Activated effector memory CD4-positive, alpha-beta T cell treated with Interleukin-2 at 50 U/mL for 16 hours (primary cell): ENCODE measurements around the gene HOXB7.
A peak's percentile ranks its signal among the peaks of the same experiment; 100 is the strongest.

Source experiments
- DNase-seq: peaks from one replicate; pipeline ENCODE4 v3.0.0-alpha.2; 2020

HOXB7 gene

DNA sequence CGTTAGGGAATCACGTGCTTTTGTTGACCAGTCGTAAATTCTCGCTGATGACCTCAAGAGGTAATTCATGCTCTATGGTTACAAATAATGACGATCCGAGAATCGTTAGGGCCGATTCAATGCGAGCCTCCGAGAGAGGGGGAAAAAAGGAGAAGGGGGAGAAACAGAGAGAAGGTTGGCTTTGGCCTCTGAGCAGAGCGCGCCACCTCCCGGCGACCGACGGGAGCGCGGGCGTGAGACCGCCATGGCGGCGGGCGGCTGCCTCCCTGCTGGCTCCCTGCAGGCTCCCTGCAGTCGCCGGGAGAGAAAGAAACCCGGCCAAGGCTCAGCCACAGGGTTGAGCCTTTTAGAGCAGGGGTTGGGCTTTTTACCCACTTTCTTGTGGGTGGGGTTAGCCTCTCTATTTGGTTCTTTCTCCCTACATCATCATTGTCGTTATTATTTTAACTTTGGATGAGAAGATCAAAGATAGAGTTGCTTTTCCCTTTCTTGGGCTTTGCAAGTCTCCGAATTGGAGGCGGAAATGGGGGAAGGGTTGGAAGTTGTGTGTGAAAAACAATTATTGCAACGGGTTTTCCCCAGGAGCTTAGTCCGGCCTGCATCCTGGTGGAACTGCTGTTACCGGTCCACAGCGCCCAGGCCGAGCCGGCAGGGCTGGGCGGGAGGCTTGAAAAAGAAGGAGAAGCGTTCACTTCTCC lies 16.8 kb downstream of the HOXB7 start:
- DNase-seq: peak; percentile 76

DNA sequence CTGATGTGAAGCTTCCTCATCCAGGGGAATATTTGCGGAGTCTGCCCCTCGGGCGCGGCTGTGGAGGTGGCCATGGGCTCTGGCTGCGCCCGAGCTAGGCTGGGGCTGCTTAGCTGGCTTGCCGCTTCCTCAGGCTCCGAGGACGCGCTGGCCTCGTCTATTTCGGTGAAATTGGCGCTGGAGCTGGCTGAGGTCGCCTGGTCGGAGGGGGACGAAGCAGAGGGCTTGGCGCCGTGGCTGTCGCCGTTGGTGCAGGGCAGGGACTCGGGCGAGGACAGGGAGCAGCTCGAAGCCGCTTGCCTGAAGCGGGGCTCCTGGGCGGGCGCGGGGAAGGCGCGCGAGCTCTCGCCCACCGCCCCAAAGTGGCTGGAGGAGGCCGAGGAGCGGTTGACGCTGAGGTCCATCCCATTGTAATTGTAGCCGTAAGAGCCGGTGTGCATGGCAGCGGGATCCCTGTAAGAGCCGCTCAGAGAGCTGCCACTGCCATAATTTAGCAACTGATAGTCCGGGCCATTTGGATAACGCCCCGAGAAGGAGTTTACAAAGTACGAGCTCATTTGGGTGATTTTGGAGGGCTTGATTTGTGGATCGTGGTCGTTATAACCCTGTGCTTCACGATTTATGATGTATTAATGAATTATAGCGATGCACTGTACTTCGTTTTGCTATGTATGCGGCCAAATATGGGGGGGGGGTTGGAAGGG lies 17.5 kb downstream of the HOXB7 start, which contains the start of gene HOXB5:
HOXB5 (minus strand) TSS at position 654 of the 704 bp plus-strand sequence; CDS start at position 557, 97 bp downstream.
- no peak for DNase-seq

DNA sequence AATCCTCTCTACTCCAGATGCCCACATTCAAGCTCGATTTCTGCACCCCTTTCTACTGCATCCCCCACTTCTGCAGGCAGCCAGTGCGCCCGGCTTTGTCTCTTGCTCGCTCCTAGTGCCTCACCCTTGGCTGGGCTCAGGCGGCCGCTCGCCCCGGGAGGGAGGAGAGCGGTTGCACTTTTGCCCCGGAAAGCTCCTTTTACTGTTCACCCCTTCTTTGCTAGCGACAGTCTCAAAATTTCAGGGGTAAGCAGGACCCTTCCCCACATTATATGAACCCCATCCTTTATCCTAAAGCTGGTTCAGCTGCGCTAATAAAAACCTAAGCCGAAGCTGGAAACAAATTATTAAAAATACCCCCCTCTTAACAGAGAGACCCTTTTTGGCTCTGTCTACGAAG lies 18.2 kb downstream of the HOXB7 start:
- DNase-seq: no peak

DNA sequence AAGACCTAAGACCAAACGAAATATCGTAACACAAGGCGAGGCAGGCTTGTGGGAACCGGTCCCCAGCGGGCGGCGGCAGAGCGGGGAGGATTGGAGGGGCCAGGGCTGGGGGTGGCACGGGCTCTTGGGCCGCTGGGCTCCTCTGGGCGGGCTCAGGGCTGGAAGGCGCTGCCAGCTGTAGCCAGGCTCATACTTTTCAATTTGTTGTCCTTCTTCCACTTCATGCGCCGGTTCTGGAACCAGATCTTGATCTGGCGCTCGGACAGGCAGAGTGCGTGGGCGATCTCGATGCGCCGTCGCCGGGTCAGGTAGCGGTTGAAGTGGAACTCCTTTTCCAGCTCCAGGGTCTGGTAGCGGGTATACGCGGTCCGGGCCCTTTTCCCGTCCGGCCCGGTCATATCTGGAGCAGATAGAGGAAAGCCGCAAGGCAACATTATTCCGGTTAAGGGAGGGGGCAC lies 18.7 kb downstream of the HOXB7 start:
- DNase-seq: no peak

DNA sequence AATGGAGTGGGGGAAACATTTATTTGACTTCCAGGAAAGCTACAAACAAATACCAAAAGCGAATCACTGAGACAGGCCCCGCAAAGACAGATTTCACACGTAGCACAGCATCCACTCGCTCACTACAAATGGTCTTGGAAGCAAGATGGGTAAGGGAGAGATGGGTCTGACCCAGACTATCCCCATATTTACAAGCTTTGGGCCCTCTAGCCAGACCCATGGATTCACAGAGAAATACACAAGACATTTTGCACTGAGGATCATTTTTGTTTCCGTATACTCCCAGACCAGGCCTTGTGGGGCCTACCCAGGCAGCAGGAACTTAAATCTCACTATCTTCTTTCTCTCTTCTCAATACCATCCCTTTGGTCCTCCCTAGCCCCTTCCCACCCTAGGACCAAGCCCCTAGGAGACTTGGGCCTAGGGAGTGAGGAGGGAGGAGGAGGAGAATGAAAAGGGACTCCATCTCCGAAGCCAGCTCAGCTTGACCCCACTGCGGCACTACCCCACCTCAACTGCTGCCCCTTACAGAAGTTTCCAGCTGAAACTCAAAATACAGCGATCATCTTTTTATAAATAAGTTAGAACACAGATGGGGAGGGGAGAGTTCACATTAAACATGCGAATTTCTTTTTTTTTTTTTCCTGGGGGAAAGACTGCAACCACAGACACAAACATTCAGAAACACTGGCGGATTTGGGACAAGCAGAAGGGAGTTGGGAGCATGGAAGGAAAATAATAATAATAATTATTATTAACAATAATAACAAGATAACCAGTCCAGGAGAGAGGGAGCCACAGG lies 19.4 kb downstream of the HOXB7 start:
- no peak for DNase-seq

DNA sequence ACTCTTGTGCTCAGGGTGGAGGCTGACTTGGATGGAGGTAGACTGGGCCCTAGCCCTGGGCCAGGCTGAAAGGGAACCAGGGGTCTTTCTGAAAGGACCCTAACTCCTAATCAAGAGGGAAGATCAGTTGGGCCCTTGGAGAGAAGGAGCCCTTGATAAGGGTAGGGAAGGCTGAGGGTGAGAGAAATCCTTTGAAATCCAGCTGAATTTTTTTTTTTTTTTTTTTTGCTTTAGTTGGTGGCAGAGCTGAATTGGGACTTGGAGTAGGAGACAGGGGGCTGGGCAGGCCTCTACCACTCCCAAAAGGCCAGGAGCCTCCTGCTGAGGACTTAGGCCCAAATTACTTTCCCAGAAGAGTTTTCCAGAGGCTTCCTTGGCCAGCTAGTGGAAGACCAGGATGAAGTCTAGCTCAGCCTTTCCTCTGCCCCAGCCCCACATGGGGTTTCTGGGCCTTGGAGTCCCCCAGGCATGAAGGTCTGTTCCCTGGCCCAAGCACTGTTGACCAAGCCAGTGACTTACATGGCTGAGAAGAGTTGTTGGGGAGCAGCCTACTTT lies 20.1 kb downstream of the HOXB7 start:
- DNase-seq: no peak

DNA sequence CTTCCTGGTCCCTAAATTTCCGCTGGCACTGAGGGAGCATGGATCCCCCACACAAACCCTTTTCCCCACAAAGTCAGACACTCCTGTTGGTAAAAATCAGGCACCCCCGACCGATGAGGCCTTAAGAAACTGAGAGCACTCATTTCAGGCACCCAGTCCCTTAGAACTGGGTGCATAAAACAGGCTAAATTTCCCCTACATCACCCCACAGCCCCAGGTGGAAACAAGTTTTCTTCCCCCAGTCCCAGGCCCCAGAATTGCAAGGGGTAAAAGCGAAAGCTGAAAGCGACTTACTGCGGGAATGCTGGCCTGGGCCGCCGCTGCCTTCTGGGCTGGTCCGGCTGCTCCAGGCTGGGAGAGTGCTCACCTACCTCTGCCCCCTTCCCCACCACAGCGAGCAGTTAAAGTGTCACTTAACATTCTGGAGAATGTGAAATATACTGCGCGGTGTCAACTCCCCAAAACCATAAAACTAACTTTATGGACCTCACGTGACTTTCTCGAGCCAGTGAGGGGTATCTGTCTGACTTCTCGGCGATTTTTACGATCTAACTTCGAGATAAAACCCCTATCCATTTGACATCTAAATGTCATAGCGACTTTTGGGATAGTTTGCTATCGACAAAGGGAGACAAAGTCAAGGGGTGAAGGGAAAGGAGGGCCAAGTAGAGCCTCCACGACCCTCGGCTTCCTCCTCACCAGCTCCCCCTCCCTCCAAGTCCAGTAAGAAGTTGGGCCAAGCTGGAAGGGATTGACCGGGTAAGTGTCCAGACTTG lies 20.8 kb downstream of the HOXB7 start, which contains the start of gene HOXB3:
HOXB3 (minus strand) TSS at position 411 of the 776 bp plus-strand sequence. CDS start 37,767 bp downstream, outside the sequence.
- no peak for DNase-seq

DNA sequence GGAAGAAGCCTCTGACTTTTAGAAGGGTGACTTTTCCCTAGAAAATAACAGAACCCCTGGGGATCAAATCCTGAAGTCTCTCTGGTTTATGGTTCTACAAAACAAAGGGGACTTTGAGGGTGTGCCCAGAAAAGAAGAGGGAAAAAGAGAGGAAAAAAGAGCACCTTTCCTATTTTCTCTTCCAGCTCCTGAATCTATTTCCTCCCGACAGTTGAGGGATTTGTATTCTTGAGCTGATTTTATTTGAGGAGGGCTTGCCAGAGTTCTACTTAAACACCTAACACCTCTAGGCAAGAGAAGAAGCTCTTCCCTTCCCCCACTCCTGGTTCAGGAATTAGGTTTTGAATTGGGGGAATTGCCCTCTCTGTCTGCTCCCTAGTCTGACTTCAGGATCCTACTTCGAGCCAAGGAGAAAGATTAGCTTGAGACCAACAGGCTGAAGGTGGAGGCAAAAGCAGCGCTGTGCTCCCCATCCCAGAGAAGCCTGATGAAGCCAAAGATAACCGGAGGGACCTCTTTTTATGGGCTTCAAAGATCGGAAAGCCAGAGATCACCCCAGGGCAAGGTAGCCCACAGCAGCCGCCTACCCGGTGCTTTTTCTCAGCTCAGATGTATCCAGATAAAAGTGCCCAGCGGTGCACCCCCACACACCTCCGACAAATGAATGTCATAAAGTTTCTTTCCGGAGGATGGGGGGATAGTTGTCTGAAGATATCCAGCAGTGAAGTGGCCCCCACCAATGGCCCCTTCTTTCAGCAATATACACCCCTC lies 21.6 kb downstream of the HOXB7 start:
- no peak for DNase-seq

DNA sequence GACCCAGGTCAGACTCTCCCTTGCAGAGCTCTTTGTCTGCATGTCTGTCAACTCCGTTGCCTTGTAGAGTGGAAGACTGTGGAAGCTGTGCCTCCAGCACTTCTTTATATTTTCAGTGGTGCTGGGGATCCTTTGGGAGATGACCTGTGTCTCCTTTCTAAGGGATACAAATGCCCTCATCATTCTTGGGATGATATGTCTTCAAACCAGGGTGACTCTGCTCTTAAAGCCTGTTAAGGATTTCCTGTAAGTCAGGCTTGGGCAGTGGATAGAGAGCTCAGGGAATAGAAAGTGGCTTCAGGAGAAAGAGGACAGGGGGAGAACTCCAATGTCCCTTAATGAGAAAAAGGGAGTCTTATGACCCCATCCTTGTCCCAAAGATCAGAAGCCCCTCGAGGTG lies 22.3 kb downstream of the HOXB7 start:
- no peak for DNase-seq

DNA sequence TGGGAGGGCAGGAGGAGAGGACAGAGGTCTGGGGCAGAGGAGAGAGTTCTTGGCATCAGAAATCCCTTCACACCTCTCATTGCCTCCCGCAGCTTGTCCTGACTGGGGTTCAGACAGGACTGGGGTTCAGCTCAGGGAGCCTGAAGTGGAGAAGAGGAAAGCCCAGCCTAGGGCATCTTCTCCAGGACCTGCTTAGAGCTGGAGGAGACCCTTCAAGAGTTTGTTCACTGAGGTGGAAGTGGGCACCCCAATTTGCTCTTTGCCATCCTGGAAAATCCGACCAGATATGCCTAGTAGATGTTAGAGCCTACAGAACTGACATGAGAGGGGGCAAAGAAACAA lies 22.8 kb downstream of the HOXB7 start:
- DNase-seq: no peak

DNA sequence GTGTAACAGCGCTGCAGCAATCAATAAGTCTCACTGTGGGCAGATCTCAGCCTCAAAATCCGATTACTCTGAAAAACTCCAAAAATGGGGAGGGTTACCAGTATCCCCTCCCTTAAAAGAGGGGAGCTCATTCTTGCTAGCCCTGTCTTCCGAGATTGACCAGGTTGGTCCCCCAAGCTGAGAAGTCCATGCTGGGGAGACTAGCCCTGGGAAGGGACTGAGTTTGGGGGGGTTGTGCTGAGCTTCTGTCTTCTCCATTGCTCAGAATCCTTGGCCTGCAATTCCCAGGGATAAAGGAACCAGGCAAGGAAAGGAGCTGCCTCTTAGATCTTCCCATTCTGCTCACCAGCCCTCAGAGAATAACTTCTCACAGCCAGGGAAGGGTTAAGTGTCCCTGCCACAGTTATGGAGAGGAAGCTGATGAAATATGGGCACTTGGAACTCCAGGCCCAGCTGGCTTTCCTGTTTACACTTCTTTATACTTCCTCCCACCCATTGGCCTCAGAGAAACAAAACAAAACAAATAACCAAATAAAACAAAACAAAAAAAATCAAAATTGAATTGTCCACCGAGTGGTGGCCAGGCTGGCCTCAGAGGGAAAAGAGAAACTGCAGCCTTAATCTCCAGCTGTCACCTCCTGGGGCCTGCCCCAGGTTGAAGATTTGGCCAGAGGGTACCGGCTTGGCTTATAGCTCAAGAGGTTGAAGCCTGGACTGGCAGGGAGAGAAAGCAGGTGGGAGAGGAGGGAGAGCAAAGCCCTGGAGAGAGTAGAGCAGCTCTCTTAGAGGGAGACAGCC lies 23.3 kb downstream of the HOXB7 start:
- no peak for DNase-seq

DNA sequence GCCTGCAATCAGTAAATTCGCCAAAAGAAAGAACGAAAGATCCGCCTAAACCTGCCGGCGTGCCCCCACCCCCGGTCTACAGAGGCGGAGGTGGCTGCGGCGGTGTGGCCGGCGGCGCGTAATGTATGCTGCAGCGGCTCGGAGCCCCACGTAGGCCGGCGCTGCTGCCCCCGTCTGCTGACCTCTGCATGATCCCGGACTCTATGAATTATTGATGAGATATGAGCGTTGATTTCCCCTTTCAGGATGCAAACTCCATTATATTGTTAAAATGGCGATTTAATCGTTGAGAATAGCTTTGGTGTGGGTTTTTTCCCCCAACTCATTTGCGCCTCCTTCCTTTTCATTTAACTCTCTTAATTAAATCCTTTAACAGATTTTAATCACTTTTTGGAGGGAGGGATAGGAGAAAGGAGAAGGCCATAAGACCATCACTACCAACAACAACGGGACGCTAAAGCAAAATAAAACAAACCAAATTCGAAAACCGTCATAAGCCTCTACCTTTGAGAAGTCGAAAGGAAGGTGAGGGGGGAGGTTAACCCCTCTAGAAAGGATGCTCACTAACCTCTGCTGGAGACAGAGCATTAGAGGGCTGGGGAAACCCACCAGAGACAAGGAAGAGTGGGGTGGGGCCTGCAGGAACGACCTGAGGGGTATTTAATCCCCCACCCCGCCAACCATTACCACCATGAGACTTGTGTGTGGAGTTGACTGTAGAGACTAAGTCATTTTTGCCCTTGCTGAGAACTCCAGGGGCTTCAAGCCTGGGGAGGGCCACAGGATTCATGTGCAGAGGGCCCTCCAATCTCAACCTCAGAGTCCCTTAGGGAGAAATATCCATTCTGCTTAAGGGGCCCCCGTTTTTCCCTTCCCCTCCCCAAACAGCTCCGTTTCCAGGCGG lies 24.2 kb downstream of the HOXB7 start:
- DNase-seq: no peak

DNA sequence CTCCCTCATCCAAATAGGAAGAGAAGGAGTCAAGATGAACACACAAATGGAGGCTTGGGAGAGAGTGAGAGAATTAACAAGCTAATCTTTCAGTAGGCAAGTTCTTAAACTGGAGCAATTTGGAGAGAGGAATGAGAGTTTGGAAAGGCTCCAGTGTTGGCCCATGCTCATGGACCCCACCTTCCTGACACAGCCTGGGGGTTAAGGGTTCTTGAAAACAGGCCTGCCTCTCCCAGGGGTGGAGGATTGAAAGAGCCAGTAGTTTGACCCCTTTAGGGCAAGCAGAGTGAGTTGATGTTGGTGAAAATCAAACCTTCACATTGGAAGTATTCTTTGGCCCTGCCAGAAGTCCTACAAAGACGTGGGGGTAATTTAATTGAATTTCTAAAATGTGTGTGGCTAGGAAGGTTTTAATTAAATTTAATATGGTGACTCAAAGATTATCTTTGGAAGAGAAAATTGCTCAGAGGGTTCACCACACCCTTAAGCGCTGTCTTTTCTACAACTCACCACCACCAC lies 26.5 kb downstream of the HOXB7 start:
- no peak for DNase-seq

DNA sequence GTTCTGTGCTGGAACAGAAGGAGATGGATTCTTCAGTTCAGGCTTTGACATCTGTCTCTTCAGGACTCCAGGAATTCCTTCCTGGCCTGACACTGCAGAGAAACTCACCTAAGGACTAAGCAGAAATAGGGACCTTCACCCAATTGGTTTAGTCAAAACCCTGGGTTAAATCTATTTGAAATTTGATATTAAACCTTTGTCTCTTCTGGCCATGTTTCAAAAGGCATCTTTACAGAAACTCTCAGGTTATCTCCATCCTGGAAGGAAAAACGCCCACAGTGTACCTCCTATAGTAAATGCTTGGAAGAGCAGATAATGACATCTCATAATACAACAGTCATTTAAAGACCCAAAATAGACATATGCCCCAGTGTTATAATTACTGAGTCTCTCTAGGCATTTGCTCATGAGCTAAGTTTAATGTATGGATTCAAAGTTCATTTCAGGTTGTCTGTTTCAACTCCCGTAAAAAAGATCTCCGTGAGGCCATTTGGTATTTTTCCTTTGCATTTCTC lies 27.1 kb downstream of the HOXB7 start:
- DNase-seq: no peak

DNA sequence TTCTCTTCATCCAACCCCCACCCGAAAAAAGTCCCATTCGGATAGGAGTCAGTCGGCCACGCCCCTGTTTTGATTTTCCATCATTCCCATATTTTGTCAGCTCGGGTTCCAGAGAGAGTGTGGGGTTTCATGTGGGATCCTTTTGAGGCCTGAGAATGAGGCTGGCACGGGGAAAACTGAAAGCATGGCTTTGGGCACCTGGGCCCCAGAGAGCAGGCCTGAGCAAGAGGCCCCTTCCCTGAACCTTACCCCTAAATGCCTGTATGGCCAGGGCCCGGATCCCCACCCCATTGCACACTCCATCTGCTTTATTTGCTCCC lies 28.1 kb downstream of the HOXB7 start:
- no peak for DNase-seq

DNA sequence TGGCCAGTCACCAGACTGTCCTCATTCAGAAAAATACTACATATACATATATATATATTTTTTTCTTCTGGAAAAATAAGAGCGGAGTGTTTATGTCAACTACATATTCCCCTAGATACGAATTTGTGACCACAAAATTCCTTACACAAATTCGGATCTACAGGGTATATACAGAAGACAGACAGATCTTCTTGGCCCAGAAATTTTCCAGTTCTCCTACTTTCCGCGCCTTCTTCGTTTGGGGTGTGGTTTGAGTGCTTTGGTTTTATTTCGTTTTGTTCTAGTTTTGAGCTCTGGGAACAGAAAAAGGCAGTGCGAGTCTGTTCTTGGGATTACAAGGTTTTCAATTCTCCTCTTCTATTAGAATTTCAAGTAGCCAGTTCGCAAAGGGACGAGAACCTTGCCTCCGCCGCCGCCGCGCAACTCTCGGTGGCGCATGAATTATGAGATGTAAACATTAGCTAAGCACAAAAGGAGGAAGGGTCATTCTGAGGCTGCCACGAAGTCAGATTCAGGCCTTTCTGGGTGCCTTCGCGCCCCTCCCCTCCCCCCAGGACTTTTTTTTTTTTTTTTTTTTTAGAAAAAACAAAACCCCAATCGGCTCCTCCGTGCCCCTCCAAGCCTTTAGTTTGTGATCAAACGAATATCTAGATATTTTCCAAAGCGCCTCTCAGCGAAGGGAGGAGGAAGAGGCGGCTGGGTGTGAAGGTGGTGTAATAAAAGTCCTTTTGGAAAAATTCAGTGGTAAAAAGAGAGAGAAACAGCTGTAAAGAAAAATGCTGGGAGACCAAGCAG lies 30.9 kb downstream of the HOXB7 start:
- no peak for DNase-seq

DNA sequence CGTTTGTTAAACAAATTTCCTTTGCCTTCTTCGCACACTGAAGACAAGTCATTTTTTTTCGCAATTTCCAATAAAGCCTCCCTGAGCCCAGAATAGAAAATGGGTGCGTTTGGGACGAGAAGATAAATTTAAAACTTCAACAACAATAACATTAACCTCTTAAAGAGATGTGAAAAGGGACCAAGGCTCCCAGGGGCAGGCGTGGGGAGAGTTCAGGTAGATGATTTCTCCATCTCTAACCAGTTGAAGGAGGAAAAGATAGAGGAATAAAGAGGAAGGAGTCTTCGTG lies 31.4 kb downstream of the HOXB7 start:
- DNase-seq: no peak

DNA sequence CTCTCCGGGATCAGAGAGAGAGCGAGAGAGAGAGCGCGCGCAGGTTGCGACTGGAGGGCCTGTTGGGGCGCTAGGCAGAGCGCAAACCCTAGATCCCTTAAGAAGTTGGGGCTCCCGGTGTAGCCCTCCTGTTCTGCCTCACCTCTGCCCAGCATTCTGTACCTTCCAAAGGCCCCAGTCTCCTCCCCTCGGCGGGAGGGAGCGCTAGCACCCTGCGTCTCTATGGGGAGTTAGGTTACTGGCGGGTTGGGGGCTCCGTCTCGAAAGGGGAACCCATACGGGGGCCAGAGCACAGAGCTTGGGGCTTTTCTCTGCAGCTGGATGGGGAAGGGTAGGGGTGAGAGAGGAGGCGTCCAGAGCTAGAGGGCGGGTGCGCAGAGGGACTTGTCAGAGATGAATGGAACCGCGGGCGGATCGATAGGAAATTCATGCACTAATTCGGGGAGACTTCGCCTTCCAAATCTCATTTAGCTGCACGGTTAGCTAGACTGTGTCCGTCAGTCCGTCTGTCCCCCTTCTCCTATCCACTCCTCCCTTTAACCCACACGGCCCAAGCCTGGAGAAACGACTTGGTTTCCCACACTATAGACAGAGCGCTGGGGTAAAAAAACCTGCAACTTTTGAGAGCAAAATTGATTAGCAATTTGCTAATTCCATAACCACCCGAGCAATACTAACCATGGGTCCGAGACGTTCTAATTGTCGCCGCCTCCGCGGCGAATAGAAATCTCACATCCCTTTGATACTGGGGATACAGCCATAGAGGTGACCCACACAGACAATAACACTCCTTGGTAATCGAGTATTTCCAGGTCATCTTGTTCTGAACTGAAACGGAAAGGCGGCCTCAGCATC lies 32.0 kb downstream of the HOXB7 start:
- no peak for DNase-seq
